ENCODE data around the gene UBE2A. TPM values are rescaled to one million over a fixed set of nuclear protein-coding genes. Genes with fewer than 3 reads are reported as not detected.
A peak's percentile ranks its signal among the peaks of the same experiment; 100 is the strongest.

UBE2A gene
- total RNA-seq (50.5 TPM), polyA plus RNA-seq (ENCODE audit: insufficient read depth, low read depth, low replicate concordance) (51.3 TPM)
- long read RNA-seq, donor 1, transcript UBE2A-202 (6 exons, 1,874 nt) = major isoform, 12 of 21 reads
- long read RNA-seq, donor 1, partial matches to known transcripts = 7 of 21 reads
- long read RNA-seq, donor 1, other reads (novel, unspliced or antisense) = 0 of 21 reads
- long read RNA-seq, donor 2, transcript UBE2A-202 (6 exons, 1,874 nt) = major isoform, 11 of 17 reads
- long read RNA-seq, donor 2, partial matches to known transcripts = 0 of 17 reads
- long read RNA-seq, donor 2, other reads (novel, unspliced or antisense) = 0 of 17 reads
- long read RNA-seq, donor 3, transcript UBE2A-202 (6 exons, 1,874 nt) = major isoform, 22 of 95 reads
- long read RNA-seq, donor 3, partial matches to known transcripts = 67 of 95 reads
- long read RNA-seq, donor 3, other reads (novel, unspliced or antisense) = 0 of 95 reads
- long read RNA-seq, donor 4, transcript UBE2A-202 (6 exons, 1,874 nt) = major isoform, 13 of 19 reads
- long read RNA-seq, donor 4, partial matches to known transcripts = 0 of 19 reads
- long read RNA-seq, donor 4, other reads (novel, unspliced or antisense) = 0 of 19 reads
- long read RNA-seq, donor 5, partial matches to known transcripts = 0 of 1 reads
- long read RNA-seq, donor 5, other reads (novel, unspliced or antisense) = 0 of 1 reads
- long read RNA-seq, donor 6, transcript UBE2A-202 (6 exons, 1,874 nt) = major isoform, 12 of 17 reads
- long read RNA-seq, donor 6, partial matches to known transcripts = 0 of 17 reads
- long read RNA-seq, donor 6, other reads (novel, unspliced or antisense) = 0 of 17 reads
- long read RNA-seq, donor 7, transcript UBE2A-207 (5 exons, 934 nt) = minor isoform, 5 of 30 reads
- long read RNA-seq, donor 7, transcript UBE2A-202 (6 exons, 1,874 nt) = major isoform, 16 of 30 reads
- long read RNA-seq, donor 7, partial matches to known transcripts = 0 of 30 reads
- long read RNA-seq, donor 7, other reads (novel, unspliced or antisense) = 4 of 30 reads
- long read RNA-seq, donor 8, transcript UBE2A-202 (6 exons, 1,874 nt) = major isoform, 16 of 53 reads
- long read RNA-seq, donor 8, partial matches to known transcripts = 31 of 53 reads
- long read RNA-seq, donor 8, other reads (novel, unspliced or antisense) = 0 of 53 reads
- long read RNA-seq, donor 9, transcript UBE2A-202 (6 exons, 1,874 nt) = major isoform, 9 of 12 reads
- long read RNA-seq, donor 9, partial matches to known transcripts = 0 of 12 reads
- long read RNA-seq, donor 9, other reads (novel, unspliced or antisense) = 0 of 12 reads
- long read RNA-seq, donor 10, transcript UBE2A-202 (6 exons, 1,874 nt) = major isoform, 9 of 44 reads
- long read RNA-seq, donor 10, partial matches to known transcripts = 31 of 44 reads
- long read RNA-seq, donor 10, other reads (novel, unspliced or antisense) = 0 of 44 reads

DNA sequence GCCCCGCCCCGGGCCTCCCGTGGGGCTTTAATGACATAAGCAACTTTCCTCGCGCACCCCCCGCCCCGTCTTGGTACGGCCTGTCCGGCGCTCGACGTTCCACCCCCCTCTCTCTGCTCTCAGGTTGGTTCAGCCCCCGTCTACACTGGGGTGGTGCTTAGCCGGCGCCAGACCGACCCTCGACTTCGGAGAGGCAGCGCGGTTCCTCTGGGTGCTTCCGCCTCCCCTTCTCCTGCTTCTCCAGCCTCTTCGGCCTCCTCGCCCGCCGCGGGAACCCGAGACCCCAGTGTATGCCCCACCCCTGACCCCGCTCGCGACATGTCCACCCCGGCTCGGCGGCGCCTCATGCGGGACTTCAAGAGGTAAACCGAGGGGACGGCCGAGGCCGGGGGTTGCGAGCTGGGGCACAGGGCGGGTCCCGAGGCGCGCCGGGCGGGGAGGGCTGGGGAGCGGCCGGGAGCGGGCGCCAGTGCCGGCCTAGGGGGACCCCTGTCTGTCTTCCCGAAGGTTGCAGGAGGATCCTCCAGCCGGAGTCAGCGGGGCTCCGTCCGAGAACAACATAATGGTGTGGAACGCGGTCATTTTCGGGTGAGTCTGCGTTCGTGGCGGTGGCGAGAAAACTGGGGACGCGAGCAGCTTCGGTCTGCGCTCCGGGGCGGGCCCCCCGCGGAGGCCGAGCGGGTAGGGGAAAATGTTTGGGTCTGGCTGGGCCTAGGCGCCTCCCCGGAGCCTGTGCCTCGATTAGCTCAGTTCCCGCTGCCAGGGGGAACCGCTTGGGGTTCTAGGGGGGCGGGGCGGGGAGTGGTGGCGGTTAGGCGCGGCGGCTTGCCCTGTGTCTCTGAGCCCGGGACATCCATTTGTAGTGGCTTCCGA lies at the start of gene UBE2A:
UBE2A (plus strand) TSS at position 170 of the 873 bp plus-strand sequence; CDS start at position 319, 149 bp downstream.
- Histone ChIP-seq H3K9me3 (ENCODE audit: control insufficient read depth in 2 of 3, insufficient read depth in 1 of 3, low read length in 3 of 3) (no peaks in the 10 kb centered on the region), H3K4me1 (ENCODE audit: control insufficient read depth in 2 of 3, insufficient read depth in 2 of 3, low read depth in 1 of 3, low read length in 3 of 3) (peaks cover 0 to 2% (median 0%) of the 10 kb centered on the region in 3 donors), H3K27me3 (ENCODE audit: control insufficient read depth, insufficient read depth, low read length) (no peaks in the 10 kb centered on the region), H3K4me3 (ENCODE audit: low read length in 3 of 3) (peak within 1 kb of the TSS; percentile 67 to 73 (median 71)), H3K9ac (ENCODE audit: low read length in 3 of 3) (peak within 1 kb of the TSS; percentile 41 to 84 (median 47)), H3K36me3 (ENCODE audit: control insufficient read depth in 2 of 3, insufficient read depth in 3 of 3, low read length in 3 of 3) (no peaks in the 10 kb centered on the region), H3K27ac (ENCODE audit: low read depth in 2 of 2, low read length in 2 of 2) (peak within 1 kb of the TSS; percentile 80 to 92)
- intact Hi-C loops (cut with DNase I) = no loop called here
- DNase-seq (peak; percentile 92 to 96 (median 95)), FAIRE-seq (no peak)
- TF ChIP-seq, protein P1, sequence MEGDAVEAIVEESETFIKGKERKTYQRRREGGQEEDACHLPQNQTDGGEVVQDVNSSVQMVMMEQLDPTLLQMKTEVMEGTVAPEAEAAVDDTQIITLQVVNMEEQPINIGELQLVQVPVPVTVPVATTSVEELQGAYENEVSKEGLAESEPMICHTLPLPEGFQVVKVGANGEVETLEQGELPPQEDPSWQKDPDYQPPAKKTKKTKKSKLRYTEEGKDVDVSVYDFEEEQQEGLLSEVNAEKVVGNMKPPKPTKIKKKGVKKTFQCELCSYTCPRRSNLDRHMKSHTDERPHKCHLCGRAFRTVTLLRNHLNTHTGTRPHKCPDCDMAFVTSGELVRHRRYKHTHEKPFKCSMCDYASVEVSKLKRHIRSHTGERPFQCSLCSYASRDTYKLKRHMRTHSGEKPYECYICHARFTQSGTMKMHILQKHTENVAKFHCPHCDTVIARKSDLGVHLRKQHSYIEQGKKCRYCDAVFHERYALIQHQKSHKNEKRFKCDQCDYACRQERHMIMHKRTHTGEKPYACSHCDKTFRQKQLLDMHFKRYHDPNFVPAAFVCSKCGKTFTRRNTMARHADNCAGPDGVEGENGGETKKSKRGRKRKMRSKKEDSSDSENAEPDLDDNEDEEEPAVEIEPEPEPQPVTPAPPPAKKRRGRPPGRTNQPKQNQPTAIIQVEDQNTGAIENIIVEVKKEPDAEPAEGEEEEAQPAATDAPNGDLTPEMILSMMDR (IDR thresholded peaks at IDR 0.05; ENCODE audit: borderline replicate concordance, extremely low read depth, insufficient read depth) = no peak

DNA sequence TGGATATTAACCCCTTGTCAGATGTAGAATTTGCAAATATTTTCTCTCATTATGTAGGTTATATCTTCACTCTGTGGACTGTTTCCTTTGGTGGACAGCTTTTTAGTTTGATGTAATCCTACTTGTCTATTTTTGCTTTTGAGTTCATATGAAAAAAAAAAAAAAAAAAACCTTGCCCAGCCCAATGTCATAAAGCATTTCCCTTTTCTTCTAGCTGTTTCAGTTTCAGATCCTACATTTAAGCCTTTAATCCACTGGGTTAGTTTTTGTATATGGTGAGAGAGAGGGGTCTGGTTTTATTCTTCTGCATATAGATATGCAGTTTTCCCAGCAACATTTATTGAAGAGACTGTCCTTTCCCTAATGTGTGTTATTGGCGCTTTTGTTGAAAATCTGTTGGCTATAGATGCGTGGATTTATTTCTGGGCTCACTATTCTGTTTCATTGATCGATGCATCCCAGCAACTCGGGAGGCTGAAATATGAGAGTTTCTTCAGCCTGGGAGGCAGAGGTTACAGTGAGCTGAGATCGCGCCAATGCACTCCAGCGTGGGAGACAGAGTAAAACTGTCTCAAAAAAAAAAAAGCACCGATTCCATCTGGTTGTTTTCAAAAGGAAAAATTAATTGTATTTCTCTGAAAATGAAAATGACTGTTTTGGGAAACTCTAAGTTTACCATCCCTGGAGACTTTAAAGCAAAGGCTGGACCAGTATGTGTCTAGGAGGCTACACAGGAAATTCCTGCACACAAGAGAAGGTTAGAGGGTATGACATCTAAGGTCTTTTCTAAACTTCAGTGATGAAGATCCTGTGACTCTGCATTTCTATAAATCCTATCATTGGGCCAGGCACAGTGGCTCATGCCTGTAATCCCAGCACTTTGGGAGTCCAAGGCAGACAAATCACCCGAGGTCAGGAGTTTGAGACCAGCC lies 44.8 kb upstream of the UBE2A start:
- no peaks in the 10 kb centered on the region for H3K9me3 ChIP-seq (ENCODE audit: control insufficient read depth in 2 of 3, insufficient read depth in 1 of 3, low read length in 3 of 3)

More for the DNA sequence above, 44.8 kb upstream of the UBE2A start:
- FAIRE-seq (no peak), DNase-seq (peak in 2 of 5 donors; percentile 17 to 30)
- H3K27me3 ChIP-seq (ENCODE audit: control insufficient read depth, insufficient read depth, low read length) = no peaks in the 10 kb centered on the region
- no peaks in the 10 kb centered on the region for H3K36me3 ChIP-seq (ENCODE audit: control insufficient read depth in 2 of 3, insufficient read depth in 3 of 3, low read length in 3 of 3)
- H3K27ac ChIP-seq (ENCODE audit: low read depth in 2 of 2, low read length in 2 of 2) = no peak overlapping the region
- TF ChIP-seq, protein P1 (IDR thresholded peaks at IDR 0.05; ENCODE audit: borderline replicate concordance, extremely low read depth, insufficient read depth) = no peak
- H3K9ac ChIP-seq (ENCODE audit: low read length in 3 of 3) = no peak overlapping the region
- no peak overlapping the region for H3K4me3 ChIP-seq (ENCODE audit: low read length in 3 of 3)
- intact Hi-C loops (cut with DNase I) = no loop called here
- no peaks in the 10 kb centered on the region for H3K4me1 ChIP-seq (ENCODE audit: control insufficient read depth in 2 of 3, insufficient read depth in 2 of 3, low read depth in 1 of 3, low read length in 3 of 3)
